ENCODE measurements around the gene INSYN1. TPM values are rescaled to one million over a fixed set of nuclear protein-coding genes. Genes with fewer than 3 reads are reported as not detected.

Gene INSYN1
- total RNA-seq, 2 experiments from 2014 or later = not detected

DNA sequence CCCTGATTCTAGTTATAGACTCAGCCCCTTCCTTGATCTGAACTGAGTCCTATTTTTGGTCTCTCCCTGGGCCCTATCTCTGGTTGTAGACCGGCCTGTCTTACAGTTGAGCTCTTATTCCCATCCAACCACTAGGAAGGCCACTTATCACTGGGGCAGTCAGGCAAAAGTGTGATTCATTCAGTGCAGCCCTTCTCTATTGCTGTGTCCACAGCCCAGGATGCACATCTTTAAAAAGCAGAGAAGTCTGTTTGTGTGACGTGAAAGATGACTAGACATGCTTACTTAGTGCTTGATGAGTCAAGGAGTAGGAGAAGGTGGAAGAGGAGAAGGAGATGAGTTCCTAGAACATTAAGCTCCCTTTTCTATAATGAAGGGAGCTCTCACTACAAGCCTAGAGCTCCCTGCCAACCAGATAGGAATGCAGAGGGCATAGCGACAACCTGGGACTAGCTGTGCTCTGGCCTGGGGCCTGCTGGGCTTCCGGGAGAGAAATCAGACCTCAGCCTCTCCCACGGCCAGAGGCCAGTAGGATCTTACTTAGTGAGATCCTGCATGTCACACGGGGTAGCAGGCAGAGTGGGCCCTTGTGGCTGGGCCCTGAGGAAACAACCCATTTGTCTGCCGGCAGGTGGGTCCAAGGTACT is 25.7 kb downstream of the INSYN1 start:
- no peak overlapping the region for H3K27ac Mint-ChIP-seq
- no peaks in the 10 kb centered on the region for H3K4me1 Mint-ChIP-seq
- POLR2A ChIA-PET = no interaction called here
- H3K27me3 Mint-ChIP-seq = peaks cover 12% of the 10 kb centered on the region
- H3K4me3 Mint-ChIP-seq = no peak overlapping the region
- ATAC-seq (ENCODE audit: low read depth) (no peak), DNase-seq (no peak)
- H3K9me3 Mint-ChIP-seq = no peaks in the 10 kb centered on the region
- H3K36me3 Mint-ChIP-seq = no peaks in the 10 kb centered on the region

- POLR2A ChIA-PET = no interaction called here
- no peaks in the 10 kb centered on the region for H3K36me3 Mint-ChIP-seq
- no peak overlapping the region for H3K4me3 Mint-ChIP-seq
- H3K9me3 Mint-ChIP-seq = no peaks in the 10 kb centered on the region
- no peaks in the 10 kb centered on the region for H3K4me1 Mint-ChIP-seq
- no peak for DNase-seq
- H3K27ac Mint-ChIP-seq = no peak overlapping the region
- H3K27me3 Mint-ChIP-seq = peaks cover 24% of the 10 kb centered on the region
- no peak for ATAC-seq (ENCODE audit: low read depth)
Measured at GRCh38 chr15:73724212-73724611, 28.9 kb downstream of the INSYN1 start.

GRCh38 chr15:73723191-73723590 is 30.0 kb downstream of the INSYN1 start:
- no peak for ATAC-seq (ENCODE audit: low read depth)
- no peaks in the 10 kb centered on the region for H3K36me3 Mint-ChIP-seq
- no peak overlapping the region for H3K4me3 Mint-ChIP-seq
- H3K27ac Mint-ChIP-seq = no peak overlapping the region
- peaks cover 26% of the 10 kb centered on the region for H3K27me3 Mint-ChIP-seq
- POLR2A ChIA-PET = no interaction called here
- no peak for DNase-seq
- H3K9me3 Mint-ChIP-seq = no peaks in the 10 kb centered on the region
- H3K4me1 Mint-ChIP-seq = peaks cover 2% of the 10 kb centered on the region

GRCh38 chr15:73722425-73722824 is 30.7 kb downstream of the INSYN1 start:
- Mint-ChIP-seq H3K9me3 (no peaks in the 10 kb centered on the region), H3K4me3 (no peak overlapping the region), H3K27ac (no peak overlapping the region), H3K4me1 (peaks cover 2% of the 10 kb centered on the region), H3K36me3 (no peaks in the 10 kb centered on the region), H3K27me3 (peaks cover 26% of the 10 kb centered on the region)
- POLR2A ChIA-PET = no interaction called here
- DNase-seq = no peak
- ATAC-seq (ENCODE audit: low read depth) = no peak

DNA sequence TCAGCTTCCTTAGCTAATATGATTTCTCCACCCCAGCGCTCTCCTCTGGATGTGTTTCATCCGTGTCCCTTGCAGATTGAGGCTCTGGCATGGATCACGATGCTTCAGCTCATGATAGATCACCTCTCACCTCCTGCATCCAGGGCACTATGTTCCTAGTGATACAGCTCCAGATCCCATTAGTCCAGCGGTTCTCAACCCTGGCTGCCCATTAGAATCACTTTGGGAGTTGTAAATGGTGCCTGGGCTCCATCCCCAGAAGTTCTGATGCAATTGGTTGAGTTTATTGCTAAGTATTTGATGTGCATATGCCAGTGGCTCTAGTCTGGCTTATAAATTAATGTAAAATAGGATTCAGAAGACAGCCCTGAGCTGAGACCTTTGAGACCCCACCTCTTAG is 34.5 kb downstream of the INSYN1 start:
- ATAC-seq (ENCODE audit: low read depth) (no peak), DNase-seq (no peak)
- no peaks in the 10 kb centered on the region for H3K36me3 Mint-ChIP-seq
- no peak overlapping the region for H3K27ac Mint-ChIP-seq
- POLR2A ChIA-PET = no interaction called here
- no peak overlapping the region for H3K4me3 Mint-ChIP-seq
- peaks cover 15% of the 10 kb centered on the region for H3K27me3 Mint-ChIP-seq
- H3K9me3 Mint-ChIP-seq = no peaks in the 10 kb centered on the region
- H3K4me1 Mint-ChIP-seq = peaks cover 2% of the 10 kb centered on the region

GRCh38 chr15:73717802-73718201 is 35.3 kb downstream of the INSYN1 start:
- ATAC-seq (ENCODE audit: low read depth) (no peak), DNase-seq (no peak)
- Mint-ChIP-seq H3K27me3 (peaks cover 15% of the 10 kb centered on the region), H3K9me3 (no peaks in the 10 kb centered on the region), H3K36me3 (no peaks in the 10 kb centered on the region), H3K27ac (no peak overlapping the region), H3K4me1 (peaks cover 2% of the 10 kb centered on the region), H3K4me3 (no peak overlapping the region)
- POLR2A ChIA-PET = no interaction called here

- Mint-ChIP-seq H3K36me3 (no peaks in the 10 kb centered on the region), H3K27me3 (peaks cover 15% of the 10 kb centered on the region), H3K4me3 (no peak overlapping the region), H3K27ac (no peak overlapping the region), H3K9me3 (no peaks in the 10 kb centered on the region), H3K4me1 (peaks cover 2% of the 10 kb centered on the region)
- ATAC-seq (ENCODE audit: low read depth) (no peak), DNase-seq (no peak)
- POLR2A ChIA-PET = no interaction called here
Measured at GRCh38 chr15:73717206-73717605, 35.9 kb downstream of the INSYN1 start.

DNA sequence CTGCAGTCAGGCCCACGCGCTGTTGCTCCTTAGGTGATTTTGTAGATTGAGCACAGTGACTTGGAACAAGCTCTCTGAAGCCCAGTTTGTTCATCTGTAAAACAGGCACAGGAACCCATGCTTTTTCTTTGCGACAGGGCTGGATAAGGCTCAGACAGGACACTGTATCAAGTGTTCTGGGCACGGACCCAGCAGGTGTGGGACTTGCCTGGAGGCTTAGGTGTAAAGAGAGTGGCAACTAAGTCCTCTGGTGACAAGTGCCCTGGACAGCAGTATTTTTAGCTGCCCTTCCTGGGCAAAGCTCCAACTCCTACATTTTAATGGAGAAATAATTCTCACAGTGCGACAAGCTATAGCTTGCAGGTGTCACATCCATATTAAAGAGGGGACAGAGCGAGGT is 36.7 kb downstream of the INSYN1 start:
- H3K36me3 Mint-ChIP-seq = no peaks in the 10 kb centered on the region
- ATAC-seq (ENCODE audit: low read depth) (no peak), DNase-seq (no peak)
- H3K27ac Mint-ChIP-seq = no peak overlapping the region
- peaks cover 2% of the 10 kb centered on the region for H3K4me1 Mint-ChIP-seq
- POLR2A ChIA-PET = interaction anchor here (0.5 kb wide), 1 partner anchor 1011 kb away, joined by 3 read pairs; no protein-coding TSS in a partner anchor
- no peaks in the 10 kb centered on the region for H3K9me3 Mint-ChIP-seq
- H3K27me3 Mint-ChIP-seq = peaks cover 19% of the 10 kb centered on the region
- H3K4me3 Mint-ChIP-seq = no peak overlapping the region

DNA sequence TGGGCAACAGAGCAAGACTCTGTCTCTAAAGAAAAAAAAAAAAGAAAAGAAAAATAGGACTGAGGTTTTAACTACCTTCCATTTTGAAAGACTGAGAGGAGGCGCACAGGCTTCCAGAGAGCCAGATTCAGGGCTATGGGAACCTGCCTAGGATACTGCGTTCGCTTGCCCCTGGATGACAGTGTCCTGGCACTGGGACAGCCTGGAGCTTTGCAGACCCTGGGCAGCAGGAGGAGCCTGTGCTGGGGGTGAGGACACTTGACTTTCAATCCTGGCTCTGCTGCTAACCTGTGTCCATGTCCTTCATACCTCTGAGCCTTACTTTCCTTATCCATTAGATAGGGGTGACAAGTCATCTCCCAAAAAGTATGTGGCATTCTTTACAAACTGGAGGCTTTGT is 37.7 kb downstream of the INSYN1 start:
- Mint-ChIP-seq H3K27me3 (peaks cover 18% of the 10 kb centered on the region), H3K36me3 (no peaks in the 10 kb centered on the region), H3K4me3 (no peak overlapping the region), H3K27ac (no peak overlapping the region), H3K4me1 (peaks cover 2% of the 10 kb centered on the region), H3K9me3 (no peaks in the 10 kb centered on the region)
- POLR2A ChIA-PET = no interaction called here
- DNase-seq (no peak), ATAC-seq (ENCODE audit: low read depth) (no peak)

- no peak overlapping the region for H3K4me3 Mint-ChIP-seq
- ATAC-seq (ENCODE audit: low read depth) (no peak), DNase-seq (no peak)
- H3K27me3 Mint-ChIP-seq = peaks cover 12% of the 10 kb centered on the region
- POLR2A ChIA-PET = no interaction called here
- H3K27ac Mint-ChIP-seq = no peak overlapping the region
- H3K36me3 Mint-ChIP-seq = no peaks in the 10 kb centered on the region
- H3K9me3 Mint-ChIP-seq = no peaks in the 10 kb centered on the region
- peaks cover 2% of the 10 kb centered on the region for H3K4me1 Mint-ChIP-seq
Measured at GRCh38 chr15:73714695-73715301, 38.4 kb downstream of the INSYN1 start.

- peaks cover 4% of the 10 kb centered on the region for H3K27me3 Mint-ChIP-seq
- H3K27ac Mint-ChIP-seq = no peak overlapping the region
- DNase-seq (no peak), ATAC-seq (ENCODE audit: low read depth) (no peak)
- no peak overlapping the region for H3K4me3 Mint-ChIP-seq
- POLR2A ChIA-PET = no interaction called here
- no peaks in the 10 kb centered on the region for H3K4me1 Mint-ChIP-seq
- no peaks in the 10 kb centered on the region for H3K36me3 Mint-ChIP-seq
- no peaks in the 10 kb centered on the region for H3K9me3 Mint-ChIP-seq
Measured at GRCh38 chr15:73712107-73712506, 41.0 kb downstream of the INSYN1 start.

- ATAC-seq (ENCODE audit: low read depth) = no peak
- H3K27me3 Mint-ChIP-seq = peaks cover 4% of the 10 kb centered on the region
- no peak for DNase-seq
- no peak overlapping the region for H3K4me3 Mint-ChIP-seq
- POLR2A ChIA-PET = no interaction called here
- H3K4me1 Mint-ChIP-seq = no peaks in the 10 kb centered on the region
- H3K36me3 Mint-ChIP-seq = no peaks in the 10 kb centered on the region
- H3K9me3 Mint-ChIP-seq = no peaks in the 10 kb centered on the region
- H3K27ac Mint-ChIP-seq = no peak overlapping the region
Measured at GRCh38 chr15:73711526-73711925, 41.6 kb downstream of the INSYN1 start.

DNA sequence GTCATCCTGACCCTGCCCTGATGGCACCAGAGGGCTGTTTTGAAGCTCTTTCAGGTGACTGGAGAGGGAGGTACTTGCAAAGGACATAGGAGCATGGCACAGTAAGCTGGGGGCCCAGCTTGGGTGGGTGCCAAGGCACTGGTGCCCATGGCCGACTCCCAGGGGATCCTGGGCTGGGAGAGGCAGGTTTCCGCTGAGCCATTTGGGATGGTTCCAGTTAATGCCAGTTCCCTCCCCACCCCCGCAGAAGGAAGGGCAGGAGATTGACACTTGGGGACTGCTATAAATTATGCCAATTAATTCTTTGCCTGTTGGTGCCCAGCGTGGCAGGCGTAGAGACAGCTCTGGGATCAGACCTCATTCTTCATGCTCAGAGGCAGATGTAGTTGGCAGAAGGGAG is 42.8 kb downstream of the INSYN1 start:
- Mint-ChIP-seq H3K4me3 (no peak overlapping the region), H3K9me3 (no peaks in the 10 kb centered on the region), H3K36me3 (no peaks in the 10 kb centered on the region), H3K4me1 (no peaks in the 10 kb centered on the region), H3K27me3 (peaks cover 4% of the 10 kb centered on the region), H3K27ac (no peak overlapping the region)
- POLR2A ChIA-PET = no interaction called here
- no peak for ATAC-seq (ENCODE audit: low read depth)
- no peak for DNase-seq

- H3K4me1 Mint-ChIP-seq = no peaks in the 10 kb centered on the region
Measured at GRCh38 chr15:73709686-73710085, 43.5 kb downstream of the INSYN1 start.

More at GRCh38 chr15:73709686-73710085, 43.5 kb downstream of the INSYN1 start:
- Mint-ChIP-seq H3K9me3 (no peaks in the 10 kb centered on the region), H3K27ac (no peak overlapping the region), H3K27me3 (peaks cover 4% of the 10 kb centered on the region), H3K4me3 (no peak overlapping the region), H3K36me3 (no peaks in the 10 kb centered on the region)
- DNase-seq (no peak), ATAC-seq (ENCODE audit: low read depth) (no peak)
- POLR2A ChIA-PET = no interaction called here
